ENCODE measurements around the gene SMYD2.

- no peak for TF ChIP-seq POLR2A (IDR thresholded peaks at IDR 0.05)
- TF ChIP-seq CTCF (IDR thresholded peaks at IDR 0.05): no peak
- TF ChIP-seq POLR2AphosphoS5 (IDR thresholded peaks at IDR 0.05; ENCODE audit: insufficient read depth in 1 of 2, low read depth in 1 of 2): no peak
Measured at GRCh38 chr1:214259353-214259977, 21.5 kb upstream of the SMYD2 start.
